Measurements from ENCODE around the gene XIAP. TPM values are rescaled to one million over a fixed set of nuclear protein-coding genes. Genes with fewer than 3 reads are reported as not detected.
"Not testable (repeated sequence)": the region's sequence is repeated elsewhere in the genome, so short reads cannot be mapped to it uniquely, and the experiment has no call there.

Gene XIAP
- total RNA-seq, 1 donor from 2014 or later: 35.3 TPM

GRCh38 chrX:123927845-123928244 lies 68.0 kb downstream of the XIAP start:
- DNase-seq (ENCODE audit: low spot score, unreplicated experiment): no peak
- no peak overlapping the region for H3K4me3 Mint-ChIP-seq (ENCODE audit: low read depth)
- H3K9me3 Mint-ChIP-seq (ENCODE audit: low read depth): peaks cover 28% of the 10 kb centered on the region
- H3K27ac Mint-ChIP-seq: no peak overlapping the region
- H3K36me3 Mint-ChIP-seq (ENCODE audit: insufficient read depth): no peaks in the 10 kb centered on the region
- TF ChIP-seq, protein P1, sequence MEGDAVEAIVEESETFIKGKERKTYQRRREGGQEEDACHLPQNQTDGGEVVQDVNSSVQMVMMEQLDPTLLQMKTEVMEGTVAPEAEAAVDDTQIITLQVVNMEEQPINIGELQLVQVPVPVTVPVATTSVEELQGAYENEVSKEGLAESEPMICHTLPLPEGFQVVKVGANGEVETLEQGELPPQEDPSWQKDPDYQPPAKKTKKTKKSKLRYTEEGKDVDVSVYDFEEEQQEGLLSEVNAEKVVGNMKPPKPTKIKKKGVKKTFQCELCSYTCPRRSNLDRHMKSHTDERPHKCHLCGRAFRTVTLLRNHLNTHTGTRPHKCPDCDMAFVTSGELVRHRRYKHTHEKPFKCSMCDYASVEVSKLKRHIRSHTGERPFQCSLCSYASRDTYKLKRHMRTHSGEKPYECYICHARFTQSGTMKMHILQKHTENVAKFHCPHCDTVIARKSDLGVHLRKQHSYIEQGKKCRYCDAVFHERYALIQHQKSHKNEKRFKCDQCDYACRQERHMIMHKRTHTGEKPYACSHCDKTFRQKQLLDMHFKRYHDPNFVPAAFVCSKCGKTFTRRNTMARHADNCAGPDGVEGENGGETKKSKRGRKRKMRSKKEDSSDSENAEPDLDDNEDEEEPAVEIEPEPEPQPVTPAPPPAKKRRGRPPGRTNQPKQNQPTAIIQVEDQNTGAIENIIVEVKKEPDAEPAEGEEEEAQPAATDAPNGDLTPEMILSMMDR (IDR thresholded peaks at IDR 0.05; ENCODE audit: unreplicated experiment): no peak
- no peaks in the 10 kb centered on the region for H3K27me3 Mint-ChIP-seq
- H3K4me1 Mint-ChIP-seq (ENCODE audit: low read depth): no peaks in the 10 kb centered on the region

DNA sequence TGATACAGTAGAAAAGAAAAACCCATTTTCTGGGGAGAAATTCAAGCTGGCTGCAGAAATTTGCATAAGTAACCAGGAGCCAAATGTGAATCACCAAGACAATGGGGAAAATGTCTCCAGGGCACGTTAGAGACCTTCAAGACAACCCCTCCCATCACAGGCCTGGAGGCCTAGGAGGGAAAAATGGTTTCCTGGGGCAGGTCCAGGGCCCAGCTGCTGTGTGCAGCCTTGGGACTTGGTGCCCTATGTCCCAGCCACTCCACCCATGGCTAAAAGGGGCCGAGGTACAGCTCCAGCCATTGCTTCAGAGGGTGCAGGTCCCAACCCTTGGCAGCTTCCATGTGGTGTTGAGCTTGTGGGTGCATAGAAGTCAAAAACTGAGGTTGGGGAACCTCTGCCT lies 72.2 kb downstream of the XIAP start:
- H3K4me1 Mint-ChIP-seq (ENCODE audit: low read depth); H3K27me3 Mint-ChIP-seq; DNase-seq (ENCODE audit: low spot score, unreplicated experiment); H3K4me3 Mint-ChIP-seq (ENCODE audit: low read depth); H3K27ac Mint-ChIP-seq; H3K36me3 Mint-ChIP-seq (ENCODE audit: insufficient read depth): not testable (repeated sequence)
- H3K9me3 Mint-ChIP-seq (ENCODE audit: low read depth): peaks cover 23% of the 10 kb centered on the region

DNA sequence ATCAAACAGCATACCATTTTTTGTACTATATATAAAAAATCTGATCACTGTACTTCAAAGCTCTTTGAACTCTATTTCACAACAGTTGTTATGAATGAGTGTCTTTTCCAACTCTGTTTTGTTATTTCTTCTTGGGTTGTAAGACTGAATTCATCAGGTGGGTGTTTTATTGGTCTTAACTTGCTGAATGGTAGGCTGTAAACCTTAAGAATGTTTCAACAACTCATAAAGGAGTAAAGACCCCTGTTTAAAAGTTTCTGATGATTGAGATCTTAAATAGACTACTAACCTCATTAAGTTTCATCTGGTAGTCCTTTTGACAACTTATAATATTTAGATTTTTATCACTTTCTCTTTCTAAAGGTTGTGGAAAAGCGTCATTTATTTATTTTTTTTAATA lies 83.2 kb downstream of the XIAP start:
- H3K4me3 Mint-ChIP-seq (ENCODE audit: low read depth): no peak overlapping the region

DNA sequence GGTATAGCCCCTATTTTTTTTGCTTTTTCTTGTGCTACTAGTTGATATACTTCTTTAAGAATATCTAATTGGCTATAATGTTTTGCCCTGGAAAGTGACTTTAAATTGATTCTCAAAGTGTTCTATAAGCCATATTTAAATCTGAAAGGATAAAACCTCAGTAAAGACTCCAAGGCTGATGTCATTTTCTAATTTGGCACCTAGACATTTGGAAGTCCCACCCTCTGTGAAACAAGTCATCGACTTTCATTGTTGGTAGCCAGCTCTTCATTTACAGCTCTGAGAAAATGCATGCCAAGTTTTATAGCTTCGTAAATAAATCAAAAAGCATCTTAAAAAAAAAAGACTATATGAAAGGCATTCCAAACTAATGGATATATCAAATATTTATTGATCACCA lies 83.6 kb downstream of the XIAP start:
- Mint-ChIP-seq H3K27ac (no peak overlapping the region), H3K9me3 (ENCODE audit: low read depth) (peaks cover 7% of the 10 kb centered on the region), H3K4me3 (ENCODE audit: low read depth) (no peak overlapping the region), H3K36me3 (ENCODE audit: insufficient read depth) (peaks cover 1% of the 10 kb centered on the region), H3K27me3 (no peaks in the 10 kb centered on the region), H3K4me1 (ENCODE audit: low read depth) (no peaks in the 10 kb centered on the region)
- no peak for DNase-seq (ENCODE audit: low spot score, unreplicated experiment)
- TF ChIP-seq, protein P1 (IDR thresholded peaks at IDR 0.05; ENCODE audit: unreplicated experiment): no peak

More for the DNA sequence above, 83.2 kb downstream of the XIAP start:
- no peaks in the 10 kb centered on the region for H3K27me3 Mint-ChIP-seq
- H3K36me3 Mint-ChIP-seq (ENCODE audit: insufficient read depth): peaks cover 1% of the 10 kb centered on the region
- H3K27ac Mint-ChIP-seq: no peak overlapping the region
- DNase-seq (ENCODE audit: low spot score, unreplicated experiment): no peak
- TF ChIP-seq, protein P1 (IDR thresholded peaks at IDR 0.05; ENCODE audit: unreplicated experiment): no peak
- H3K4me1 Mint-ChIP-seq (ENCODE audit: low read depth): no peaks in the 10 kb centered on the region
- H3K9me3 Mint-ChIP-seq (ENCODE audit: low read depth): peaks cover 7% of the 10 kb centered on the region

DNA sequence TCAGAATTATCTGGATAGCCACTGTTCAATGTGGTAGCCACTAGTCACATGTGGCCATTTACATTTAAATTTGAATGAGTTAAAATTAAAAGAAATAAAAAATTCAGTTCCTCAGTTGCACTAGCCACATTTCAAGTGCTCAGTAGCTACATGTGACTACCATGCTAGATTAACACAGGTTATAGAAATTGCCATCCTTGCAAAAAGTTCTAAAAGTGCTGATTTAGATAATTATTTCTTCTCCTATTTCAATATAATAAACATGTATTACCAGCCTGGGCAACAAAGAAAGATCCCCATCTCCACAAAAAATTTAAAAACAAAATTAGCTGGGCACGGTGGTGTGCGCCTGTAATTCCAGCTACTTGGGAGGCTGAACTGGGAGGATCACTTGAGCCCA lies 90.0 kb downstream of the XIAP start:
- H3K9me3 Mint-ChIP-seq (ENCODE audit: low read depth): peaks cover 14% of the 10 kb centered on the region

More for the DNA sequence above, 90.0 kb downstream of the XIAP start:
- Mint-ChIP-seq H3K27ac (no peak overlapping the region), H3K4me3 (ENCODE audit: low read depth) (no peak overlapping the region), H3K36me3 (ENCODE audit: insufficient read depth) (peaks cover 3% of the 10 kb centered on the region), H3K4me1 (ENCODE audit: low read depth) (no peaks in the 10 kb centered on the region), H3K27me3 (no peaks in the 10 kb centered on the region)
- TF ChIP-seq, protein P1 (IDR thresholded peaks at IDR 0.05; ENCODE audit: unreplicated experiment): no peak
- DNase-seq (ENCODE audit: low spot score, unreplicated experiment): no peak

Measured in progenitor cell of endocrine pancreas (in vitro differentiated cells).